IMR-90 (cell line): ENCODE results near the gene SYTL4. TPM values are rescaled to one million over a fixed set of nuclear protein-coding genes. Genes with fewer than 3 reads are reported as not detected.
A peak's percentile ranks its signal among the peaks of the same experiment; 100 is the strongest.

Experiments used
- ATAC-seq: fragments of 200-7000 bp; cut with Tn5 transposase; 2 replicates; pipeline ENCODE4 v1.9.1; 2020; ENCODE audit warnings: low read depth, mild to moderate bottlenecking, moderate library complexity
- BruUV-seq: library from RNA; stranded (reverse); fragments of 400-500 nt; replicated peaks from 2 replicates; lab custom pipeline; 2021; lab: Mats Ljungman, UMichigan
- CTCF ChIA-PET: fragments of 300-600 bp; formaldehyde crosslinking; extraction: SDS; loops from one replicate; lab custom pipeline; 2021; ENCODE audit warnings: antibody characterized with exemption; lab: Yijun Ruan, JAX
- POLR2A ChIA-PET: fragments of 300-600 bp; sonication (Branson Sonifier 250); formaldehyde crosslinking; loops from one replicate; lab custom pipeline; 2022; ENCODE audit warnings: antibody characterized with exemption; ENCODE audit not compliant: unreplicated experiment; lab: Charles Lee
- DNase-seq: peaks from one replicate; pipeline ENCODE4 v3.0.0; 2013
- H2AFZ ChIP-seq: replicated peaks from 2 replicates; pipeline ENCODE3; 2013; ENCODE audit warnings: low read length, mild to moderate bottlenecking; ENCODE audit not compliant: poor library complexity
- H2AK5ac ChIP-seq: 2 replicates; pipeline ENCODE4 v1.6.1; 2013; ENCODE audit warnings: low read depth, low read length, inconsistent platforms
- H2AK9ac ChIP-seq: replicated peaks from 2 replicates; pipeline ENCODE3; 2013; ENCODE audit warnings: mild to moderate bottlenecking, low read depth, low read length, moderate library complexity; ENCODE audit not compliant: poor library complexity
- H2BK120ac ChIP-seq: 2 replicates; pipeline ENCODE4 v1.6.1; 2013; ENCODE audit warnings: low read depth, low read length, inconsistent platforms
- H2BK15ac ChIP-seq: 3 replicates; pipeline ENCODE4 v1.6.1; 2013; ENCODE audit warnings: low read depth, low read length, inconsistent platforms
- H2BK20ac ChIP-seq: 2 replicates; pipeline ENCODE4 v1.6.1; 2013; ENCODE audit warnings: low read depth, mild to moderate bottlenecking, inconsistent platforms, low read length, moderate library complexity
- H2BK5ac ChIP-seq: 2 replicates; pipeline ENCODE4 v1.6.1; 2013; ENCODE audit warnings: mild to moderate bottlenecking, low read depth, low read length, inconsistent platforms; ENCODE audit not compliant: poor library complexity, severe bottlenecking
- H3K14ac ChIP-seq: replicated peaks from 2 replicates; pipeline ENCODE4 v1.6.1; 2013; ENCODE audit warnings: low read depth, low read length, inconsistent platforms
- H3K18ac ChIP-seq: 2 replicates; pipeline ENCODE4 v1.6.1; 2013; ENCODE audit warnings: low read depth, low read length, control low read depth
- H3K23ac ChIP-seq: 2 replicates; pipeline ENCODE4 v1.6.1; 2013; ENCODE audit warnings: low read depth, low read length, inconsistent platforms
- H3K27ac ChIP-seq: 2 replicates; pipeline ENCODE4 v1.5.1; 2013; ENCODE audit warnings: mild to moderate bottlenecking, control low read depth, low read length; ENCODE audit not compliant: insufficient read depth
- H3K27me3 ChIP-seq: 2 replicates; pipeline ENCODE4 v1.6.1; 2013; ENCODE audit warnings: low read length; ENCODE audit not compliant: control insufficient read depth, insufficient read depth
- H3K36me3 ChIP-seq: 2 replicates; pipeline ENCODE4 v1.6.1; 2013; ENCODE audit warnings: low read length, mixed read lengths; ENCODE audit not compliant: control insufficient read depth, insufficient read depth
- H3K4ac ChIP-seq: 2 replicates; pipeline ENCODE4 v1.6.1; 2013; ENCODE audit warnings: low read depth, low read length, inconsistent platforms
- H3K4me1 ChIP-seq: 2 replicates; pipeline ENCODE4 v1.6.1; 2013; ENCODE audit warnings: low read length, mixed read lengths; ENCODE audit not compliant: control insufficient read depth, insufficient read depth
- H3K4me2 ChIP-seq: 2 replicates; pipeline ENCODE4 v1.6.1; 2013; ENCODE audit warnings: low read depth, mild to moderate bottlenecking, control low read depth, low read length, moderate library complexity
- H3K4me3 ChIP-seq: 2 replicates; pipeline ENCODE4 v1.5.1; 2013; ENCODE audit warnings: low read depth, mild to moderate bottlenecking, control low read depth, low read length, moderate library complexity; ENCODE audit not compliant: insufficient read depth
- H3K56ac ChIP-seq: 2 replicates; pipeline ENCODE4 v1.6.1; 2013; ENCODE audit warnings: low read length, inconsistent platforms; ENCODE audit not compliant: insufficient read depth; ENCODE audit errors: extremely low read depth
- H3K79me1 ChIP-seq, 2 experiments: 2 replicates each; pipeline ENCODE4 v1.6.1; 2013; ENCODE audit warnings: low read length in 2 of 2, inconsistent platforms in 1 of 2, low read depth in 1 of 2
- H3K9ac ChIP-seq: 2 replicates; pipeline ENCODE4 v1.6.1; 2013; ENCODE audit warnings: low read depth, low read length, control low read depth
- H3K9me1 ChIP-seq: 2 replicates; pipeline ENCODE4 v1.6.1; 2013; ENCODE audit warnings: low read length, inconsistent platforms; ENCODE audit not compliant: insufficient read depth
- H3K9me3 ChIP-seq: 2 replicates; pipeline ENCODE4 v1.6.1; 2013; ENCODE audit warnings: low read length; ENCODE audit not compliant: control insufficient read depth, insufficient read depth
- H4K20me1 ChIP-seq: 2 replicates; pipeline ENCODE4 v1.6.1; 2013; ENCODE audit warnings: low read length, inconsistent platforms; ENCODE audit not compliant: insufficient read depth
- H4K5ac ChIP-seq: 2 replicates; pipeline ENCODE4 v1.6.1; 2013; ENCODE audit warnings: mild to moderate bottlenecking, low read depth, low read length, control low read depth
- H4K8ac ChIP-seq, 2 experiments: 2 replicates each; pipeline ENCODE4 v1.6.1; 2013; ENCODE audit warnings: low read depth in 2 of 2, low read length in 2 of 2, control low read depth in 1 of 2, inconsistent platforms in 1 of 2
- H4K91ac ChIP-seq: 2 replicates; pipeline ENCODE4 v1.6.1; 2013; ENCODE audit warnings: low read depth, low read length, inconsistent platforms; ENCODE audit not compliant: insufficient read depth
- BHLHE40 ChIP-seq: fragments of 150-350 bp; IDR thresholded peaks from 2 replicates; pipeline ENCODE4 v1.6.1; 2016; ENCODE audit warnings: mild to moderate bottlenecking, low read depth, low read length
- CEBPB ChIP-seq: IDR thresholded peaks from 2 replicates; pipeline ENCODE4 v1.6.1; 2012; ENCODE audit warnings: low read depth, low read length, improper control_type of control experiment
- CHD1 ChIP-seq: IDR thresholded peaks from 2 replicates; pipeline ENCODE4 v1.6.1; 2012; ENCODE audit warnings: low read depth, low read length, improper control_type of control experiment
- ELK1 ChIP-seq: fragments of 150-350 bp; IDR thresholded peaks from 2 replicates; pipeline ENCODE4 v1.6.1; 2016; ENCODE audit warnings: low read depth, mild to moderate bottlenecking, low read length, moderate library complexity, borderline replicate concordance
- FOS ChIP-seq: fragments of 150-350 bp; IDR thresholded peaks from 2 replicates; pipeline ENCODE4 v1.6.1; 2016; ENCODE audit warnings: low read depth, low read length
- MAFK ChIP-seq: IDR thresholded peaks from 2 replicates; pipeline ENCODE4 v1.6.1; 2012; ENCODE audit warnings: low read depth, low read length, improper control_type of control experiment
- MAZ ChIP-seq: IDR thresholded peaks from 2 replicates; pipeline ENCODE4 v1.6.1; 2012; ENCODE audit warnings: low read depth, mild to moderate bottlenecking, low read length, improper control_type of control experiment, moderate library complexity, borderline replicate concordance
- MXI1 ChIP-seq: IDR thresholded peaks from 2 replicates; pipeline ENCODE4 v1.6.1; 2012; ENCODE audit warnings: low read depth, mild to moderate bottlenecking, low read length, moderate library complexity, borderline replicate concordance
- NFE2L2 ChIP-seq: fragments of 150-350 bp; IDR thresholded peaks from 2 replicates; pipeline ENCODE4 v1.6.1; 2016; ENCODE audit warnings: low read depth, mild to moderate bottlenecking, low read length
- POLR2A ChIP-seq: IDR thresholded peaks from 2 replicates; pipeline ENCODE4 v1.6.1; 2012; ENCODE audit warnings: mild to moderate bottlenecking, low read depth, low read length
- RAD21 ChIP-seq: IDR thresholded peaks from 2 replicates; pipeline ENCODE4 v1.6.1; 2012; ENCODE audit warnings: low read length, improper control_type of control experiment
- RCOR1 ChIP-seq: IDR thresholded peaks from 2 replicates; pipeline ENCODE4 v1.6.1; 2012; ENCODE audit warnings: mild to moderate bottlenecking, low read length, improper control_type of control experiment; ENCODE audit not compliant: insufficient replicate concordance
- RFX5 ChIP-seq: IDR thresholded peaks from 2 replicates; pipeline ENCODE4 v1.8.0; 2012; ENCODE audit warnings: low read depth, mild to moderate bottlenecking, low read length, moderate library complexity
- SMC3 ChIP-seq: fragments of 150-350 bp; IDR thresholded peaks from 2 replicates; pipeline ENCODE4 v1.6.1; 2016; ENCODE audit warnings: low read depth, mild to moderate bottlenecking, antibody characterized with exemption, low read length, moderate library complexity
- WGBS, 2 experiments: methylation state at CpG; one replicate each; pipeline versions ENCODE4 v1.1.5 to v1.1.7; 2013; ENCODE audit warnings: missing lambda C conversion rate in 2 of 2; ENCODE audit not compliant: insufficient read length in 1 of 2; ENCODE audit errors: extremely low coverage in 2 of 2; 5-methylcytosine and 5-hydroxymethylcytosine counted together
- dilution Hi-C: fragments of 300-500 bp; cut with HindIII; formaldehyde crosslinking; loops from one replicate; pipeline ENCODE4 v1.14.3; 2018; ENCODE audit warnings: low sequenced_read_pairs; ENCODE audit not compliant: unreplicated experiment
- in situ Hi-C: fragments of 300-500 bp; cut with MboI; formaldehyde crosslinking; loops from 3 replicates; pipeline ENCODE4 v1.14.3; 2019; ENCODE audit warnings: low sequenced_read_pairs, inconsistent platforms, mixed read lengths
- intact Hi-C: fragments of 100-400 bp; cut with micrococcal nuclease; formaldehyde crosslinking; loops from 2 replicates; pipeline ENCODE4 v1.10.0; 2022
- polyA plus RNA-seq, 3 experiments: library from polyadenylated mRNA; depleted of rRNA; stranded (reverse); fragments of >200 nt; gene quantifications; 2 replicates each; pipeline ENCODE4 v1.2.3, GENCODE V29; 2012; ENCODE audit warnings: low replicate concordance in 1 of 3
- total RNA-seq: library from RNA; depleted of rRNA; stranded (reverse); fragments of >200 nt; gene quantifications from 2 replicates; pipeline ENCODE4 v1.2.3, GENCODE V29; 2012
- TF ChIP-seq, protein P1 (sequence below): conservative IDR thresholded peaks from 2 replicates; pipeline ENCODE4 v1.5.1; 2012; ENCODE audit warnings: mild to moderate bottlenecking, low read depth, low read length, improper control_type of control experiment
- TF ChIP-seq, protein P2 (sequence below): fragments of 150-350 bp; IDR thresholded peaks from 2 replicates; pipeline ENCODE4 v1.6.1; 2017; ENCODE audit warnings: mild to moderate bottlenecking, antibody characterized with exemption, low read length, low read depth

Gene SYTL4
- total and polyA plus RNA-seq, 2 of the 4 experiments (the other 2 are of a cell fraction), result 2.3 to 2.4 TPM

GRCh38 chrX:100642290-100642689 lies 89.6 kb downstream of the SYTL4 start:
- BruUV-seq, result no TSS peak
- H3K27me3 ChIP-seq, result peaks cover 2% of the 10 kb centered on the region; the same call in 1 of the 2 replicates
- H2AK9ac ChIP-seq, result no peak overlapping the region
- no peak overlapping the region for H2BK15ac ChIP-seq
- 0 out of 2 replicates have a peak overlapping the region, but pooled peaks have one; percentile 9 for H3K4ac ChIP-seq
- H4K8ac ChIP-seq, result no peak overlapping the region
- H4K20me1 ChIP-seq, result no peaks in the 10 kb centered on the region
- H3K4me3 ChIP-seq, result no peak overlapping the region
- peaks cover 5% of the 10 kb centered on the region for H3K9me1 ChIP-seq
- H3K4me2 ChIP-seq, result no peak overlapping the region
- H2BK5ac ChIP-seq, result no peak overlapping the region
- H3K23ac ChIP-seq, result no peak overlapping the region
- H3K56ac ChIP-seq, result no peak overlapping the region
- 100% methylated on average over 1 of the region's 3 CpGs; no CpG with 5 or more reads in 1 of the 2 experiments for WGBS, 2 experiments
- no peaks in the 10 kb centered on the region for H3K36me3 ChIP-seq
- H3K79me1 ChIP-seq, result peaks cover 0 to 11% of the 10 kb centered on the region in 2 experiments; a peak in 2 of 4 replicates
- intact Hi-C loops (no loop called here), in situ Hi-C loops (no loop called here), dilution Hi-C loops (no loop called here)
- H2AFZ ChIP-seq, result no peak overlapping the region
- TF ChIP-seq, protein P1, sequence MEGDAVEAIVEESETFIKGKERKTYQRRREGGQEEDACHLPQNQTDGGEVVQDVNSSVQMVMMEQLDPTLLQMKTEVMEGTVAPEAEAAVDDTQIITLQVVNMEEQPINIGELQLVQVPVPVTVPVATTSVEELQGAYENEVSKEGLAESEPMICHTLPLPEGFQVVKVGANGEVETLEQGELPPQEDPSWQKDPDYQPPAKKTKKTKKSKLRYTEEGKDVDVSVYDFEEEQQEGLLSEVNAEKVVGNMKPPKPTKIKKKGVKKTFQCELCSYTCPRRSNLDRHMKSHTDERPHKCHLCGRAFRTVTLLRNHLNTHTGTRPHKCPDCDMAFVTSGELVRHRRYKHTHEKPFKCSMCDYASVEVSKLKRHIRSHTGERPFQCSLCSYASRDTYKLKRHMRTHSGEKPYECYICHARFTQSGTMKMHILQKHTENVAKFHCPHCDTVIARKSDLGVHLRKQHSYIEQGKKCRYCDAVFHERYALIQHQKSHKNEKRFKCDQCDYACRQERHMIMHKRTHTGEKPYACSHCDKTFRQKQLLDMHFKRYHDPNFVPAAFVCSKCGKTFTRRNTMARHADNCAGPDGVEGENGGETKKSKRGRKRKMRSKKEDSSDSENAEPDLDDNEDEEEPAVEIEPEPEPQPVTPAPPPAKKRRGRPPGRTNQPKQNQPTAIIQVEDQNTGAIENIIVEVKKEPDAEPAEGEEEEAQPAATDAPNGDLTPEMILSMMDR, result no peak
- TF ChIP-seq POLR2A (no peak), RFX5 (no peak), ELK1 (no peak), RCOR1 (no peak), RAD21 (no peak), CHD1 (no peak), FOS (no peak), BHLHE40 (no peak), NFE2L2 (no peak), MAZ (no peak), MXI1 (no peak), CEBPB (no peak), SMC3 (no peak), MAFK (no peak)
- TF ChIP-seq, protein P2, sequence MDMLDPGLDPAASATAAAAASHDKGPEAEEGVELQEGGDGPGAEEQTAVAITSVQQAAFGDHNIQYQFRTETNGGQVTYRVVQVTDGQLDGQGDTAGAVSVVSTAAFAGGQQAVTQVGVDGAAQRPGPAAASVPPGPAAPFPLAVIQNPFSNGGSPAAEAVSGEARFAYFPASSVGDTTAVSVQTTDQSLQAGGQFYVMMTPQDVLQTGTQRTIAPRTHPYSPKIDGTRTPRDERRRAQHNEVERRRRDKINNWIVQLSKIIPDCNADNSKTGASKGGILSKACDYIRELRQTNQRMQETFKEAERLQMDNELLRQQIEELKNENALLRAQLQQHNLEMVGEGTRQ, result no peak
- H3K9me3 ChIP-seq, result no peaks in the 10 kb centered on the region
- no peak overlapping the region; the same call in 1 of the 2 replicates for H4K91ac ChIP-seq
- peak overlapping the region; percentile 37; the same call in 1 of the 2 replicates for H4K5ac ChIP-seq
- 0 out of 2 replicates have a peak overlapping the region, but pooled peaks have one; percentile 33 for H2BK120ac ChIP-seq
- no peak overlapping the region for H3K14ac ChIP-seq
- H3K27ac ChIP-seq, result no peak overlapping the region
- no peak overlapping the region for H3K18ac ChIP-seq
- peaks cover 8% of the 10 kb centered on the region for H3K4me1 ChIP-seq
- H2BK20ac ChIP-seq, result no peak overlapping the region
- ChIA-PET POLR2A (no interaction called here), CTCF (no interaction called here)
- no peak overlapping the region for H3K9ac ChIP-seq
- DNase-seq (no peak), ATAC-seq (no peak)
- H2AK5ac ChIP-seq, result no peak overlapping the region
